ENCODE results near the gene ZFP36L2. TPM values are rescaled to one million over a fixed set of nuclear protein-coding genes. Genes with fewer than 3 reads are reported as not detected.
A peak's percentile ranks its signal among the peaks of the same experiment; 100 is the strongest.

The ZFP36L2 gene
- polyA plus RNA-seq, 1 of the 3 experiments (the other 2 are of a cell fraction): 18.4 TPM

GRCh38 chr2:43251171-43251731 lies 24.8 kb upstream of the ZFP36L2 start (continued):
- TF ChIP-seq FOXM1 (IDR thresholded peaks at IDR 0.05; ENCODE audit: low read depth) (no peak), USF1 (IDR thresholded peaks at IDR 0.05; ENCODE audit: borderline replicate concordance, low read depth) (no peak), MEF2A (IDR thresholded peaks at IDR 0.05; ENCODE audit: borderline replicate concordance, low read depth) (no peak), POLR2AphosphoS5 (IDR thresholded peaks at IDR 0.05; ENCODE audit: low read depth, low read length) (peak; percentile 66), NFIC (IDR thresholded peaks at IDR 0.05; ENCODE audit: borderline replicate concordance) (peak; percentile 41; the same call in 1 of the 2 replicates), MXI1 (IDR thresholded peaks at IDR 0.05; ENCODE audit: low read depth, low read length) (peak; percentile 77; the same call in 1 of the 2 replicates), MAX (IDR thresholded peaks at IDR 0.05; ENCODE audit: low read depth) (no peak), IRF3 (IDR thresholded peaks at IDR 0.05; ENCODE audit: low read depth, low read length) (peak; percentile 10; the same call in 1 of the 2 replicates), YY1 (IDR thresholded peaks at IDR 0.05; ENCODE audit: low read depth) (no peak; the same call in 1 of the 2 replicates)

- peaks cover 9 to 45% of the 10 kb centered on the region in 2 experiments; a peak in 2 of 4 replicates for H3K4me1 ChIP-seq (ENCODE audit: control insufficient read depth in 1 of 2, insufficient read depth in 2 of 2, low read depth in 1 of 2, low read length in 1 of 2)
- CTCF ChIA-PET: interaction anchor here (1.2 to 1.8 kb wide), 6 partner anchors 21 to 327 kb away, joined by 3 to 14 read pairs (median 7); no protein-coding TSS in a partner anchor
- no peak overlapping the region for H3K9ac ChIP-seq
- H3K36me3 ChIP-seq (replicated peaks in 1 of 2; ENCODE audit: control insufficient read depth in 1 of 2, insufficient read depth in 2 of 2, low read length in 1 of 2): no peaks in the 10 kb centered on the region
- no peaks in the 10 kb centered on the region for H3K9me2 ChIP-seq
- no peak for TF ChIP-seq GATA2 (CRISPR knock-in tag; IDR thresholded peaks at IDR 0.05)
- H3K9me3 ChIP-seq: no peaks in the 10 kb centered on the region
- H3K27ac ChIP-seq (ENCODE audit: low read depth in 2 of 2, low read length in 1 of 2): peak overlapping the region in 1 of 2 experiments; percentile 100; a peak in 3 of 4 replicates
- no peak for DNase-seq
- POLR2A ChIA-PET: no interaction called here
- H3K4me2 ChIP-seq: no peak overlapping the region
- no peaks in the 10 kb centered on the region for H3K79me2 ChIP-seq (ENCODE audit: insufficient read depth)
- H4K20me1 ChIP-seq (ENCODE audit: insufficient read depth): no peaks in the 10 kb centered on the region
- H2AFZ ChIP-seq (ENCODE audit: low read depth): no peak overlapping the region
- H3F3A ChIP-seq (replicated peaks; ENCODE audit: insufficient read depth): no peaks in the 10 kb centered on the region
- H3K4me3 ChIP-seq (ENCODE audit: low read depth in 2 of 2, low read length in 1 of 2): no peak overlapping the region
- WGBS (ENCODE audit: low lambda C conversion rate): 97% methylated on average over 2 of the region's 2 CpGs
- H3K27me3 ChIP-seq (ENCODE audit: insufficient read depth): no peaks in the 10 kb centered on the region
These were observed 23.6 kb upstream of the ZFP36L2 start for GRCh38 chr2:43250015-43250414.

- CTCF ChIA-PET: interaction anchor here (0.9 to 1.8 kb wide), 8 partner anchors 20 to 329 kb away, joined by 3 to 14 read pairs (median 4); no protein-coding TSS in a partner anchor
These were observed 22.2 kb upstream of the ZFP36L2 start for GRCh38 chr2:43248621-43249020.

More at GRCh38 chr2:43248621-43249020, 22.2 kb upstream of the ZFP36L2 start:
- Histone ChIP-seq H4K20me1 (ENCODE audit: insufficient read depth) (no peaks in the 10 kb centered on the region), H3K9me2 (no peaks in the 10 kb centered on the region), H3K4me1 (ENCODE audit: control insufficient read depth in 1 of 2, insufficient read depth in 2 of 2, low read depth in 1 of 2, low read length in 1 of 2) (peaks cover 9 to 34% of the 10 kb centered on the region in 2 experiments; a peak in 2 of 4 replicates), H3K9ac (no peak overlapping the region), H3K4me2 (no peak overlapping the region), H3K4me3 (ENCODE audit: low read depth in 2 of 2, low read length in 1 of 2) (no peak overlapping the region), H3F3A (replicated peaks; ENCODE audit: insufficient read depth) (no peaks in the 10 kb centered on the region), H3K36me3 (replicated peaks in 1 of 2; ENCODE audit: control insufficient read depth in 1 of 2, insufficient read depth in 2 of 2, low read length in 1 of 2) (no peaks in the 10 kb centered on the region), H3K27ac (ENCODE audit: low read depth in 2 of 2, low read length in 1 of 2) (peak overlapping the region in 1 of 2 experiments; percentile 23; a peak in 1 of 4 replicates), H3K27me3 (ENCODE audit: insufficient read depth) (no peaks in the 10 kb centered on the region), H2AFZ (ENCODE audit: low read depth) (no peak overlapping the region), H3K9me3 (no peaks in the 10 kb centered on the region), H3K79me2 (ENCODE audit: insufficient read depth) (no peaks in the 10 kb centered on the region)
- DNase-seq: no peak
- 91% methylated on average over 7 of the region's 7 CpGs for WGBS (ENCODE audit: low lambda C conversion rate)
- POLR2A ChIA-PET: no interaction called here
- TF ChIP-seq YY1 (IDR thresholded peaks at IDR 0.05; ENCODE audit: low read depth) (no peak), RFX5 (IDR thresholded peaks at IDR 0.05; ENCODE audit: low read length) (no peak), ZBTB33 (IDR thresholded peaks at IDR 0.05; ENCODE audit: borderline replicate concordance, low read depth) (no peak), TCF12 (IDR thresholded peaks at IDR 0.05) (no peak), FOSL2 (IDR thresholded peaks at IDR 0.05; ENCODE audit: borderline replicate concordance, low read depth) (no peak), FOXJ3 (CRISPR knock-in tag; IDR thresholded peaks at IDR 0.05) (no peak), MAX (IDR thresholded peaks at IDR 0.05; ENCODE audit: low read depth) (no peak), CTCF (IDR thresholded peaks at IDR 0.05) (no peak), IRF3 (IDR thresholded peaks at IDR 0.05; ENCODE audit: low read depth, low read length) (no peak), JUND (IDR thresholded peaks at IDR 0.05) (no peak), RAD21 (IDR thresholded peaks at IDR 0.05; ENCODE audit: low read length) (no peak)
